HG02885 (cell line): ENCODE measurements around the gene MAD1L1.

Experiments
- ATAC-seq: cut with Tn5 transposase; IDR thresholded peaks from one replicate; pipeline ENCODE4 v1.9.1; 2021; ENCODE audit warnings: mild to moderate bottlenecking; ENCODE audit not compliant: unreplicated experiment, poor library complexity

The MAD1L1 gene

DNA sequence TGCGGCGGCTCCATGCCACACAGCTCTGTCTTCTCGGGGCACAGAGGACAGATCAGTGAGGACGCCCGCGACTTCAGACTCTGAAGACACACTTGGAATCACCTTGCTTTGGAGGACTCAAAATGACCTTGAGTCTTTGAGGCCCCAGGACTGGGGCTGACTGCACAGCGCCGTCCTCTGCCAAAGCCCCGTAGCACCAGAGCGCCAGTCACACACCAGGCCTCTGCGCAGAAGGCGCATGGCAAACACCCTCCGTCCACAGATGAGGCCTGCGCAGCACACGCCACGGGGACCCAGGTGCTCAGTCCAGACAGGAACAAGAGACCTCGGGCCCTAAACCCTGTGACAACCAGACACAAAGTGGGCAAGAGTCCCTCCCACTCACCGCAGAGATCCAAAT is 134.7 kb downstream of the MAD1L1 start:
- ATAC-seq, result no peak

DNA sequence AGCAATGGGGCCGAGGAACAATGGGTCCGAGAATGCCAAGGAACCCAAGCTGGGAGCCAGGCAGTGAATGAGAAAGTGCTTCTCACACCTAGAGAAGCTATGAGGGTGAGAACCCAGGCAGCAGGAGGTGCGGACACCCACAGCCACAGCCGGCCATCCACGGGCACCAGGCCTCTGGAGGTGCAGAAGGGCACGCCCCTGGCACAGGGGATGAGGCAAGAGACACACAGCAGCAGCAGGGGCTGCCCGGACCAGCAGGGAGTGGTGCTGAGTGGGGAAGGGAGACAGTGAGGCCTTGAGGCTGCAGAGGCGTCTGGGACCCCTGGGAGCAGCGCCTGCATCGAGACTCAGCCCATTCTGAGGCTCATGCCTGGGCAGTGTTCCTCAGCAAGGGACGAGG is 135.3 kb downstream of the MAD1L1 start:
- no peak for ATAC-seq

DNA sequence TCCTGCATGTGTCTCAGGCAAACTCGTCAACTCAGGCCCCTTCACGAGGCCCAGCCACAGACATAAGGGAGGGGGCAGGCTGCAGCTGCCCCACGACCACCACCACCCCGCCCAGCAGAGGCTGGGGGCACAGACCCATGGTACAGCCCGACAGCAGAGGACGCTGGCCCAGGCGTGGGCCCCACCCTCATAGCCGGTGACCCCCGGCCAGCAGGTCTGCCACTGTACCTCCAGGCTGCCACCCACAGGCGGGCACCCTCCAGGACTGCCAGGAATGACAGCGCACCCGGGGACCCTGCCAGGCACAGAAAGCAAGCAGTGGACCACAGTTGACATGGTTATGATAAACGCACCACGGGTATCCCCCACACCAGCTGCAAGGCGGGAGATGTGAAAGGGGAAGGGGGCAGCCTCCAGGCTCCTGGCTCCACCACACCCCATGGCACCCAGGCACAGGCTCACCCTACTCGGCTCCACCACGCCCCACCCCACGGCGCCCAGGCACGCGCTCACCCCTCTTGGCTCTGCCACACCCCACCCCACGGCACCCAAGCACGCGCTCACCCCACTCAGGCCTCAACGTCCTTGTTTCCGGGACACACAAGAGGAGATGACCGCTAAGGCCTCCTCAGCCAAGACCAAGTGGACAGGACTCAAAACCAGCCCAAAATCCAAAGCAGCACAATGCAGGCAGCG is 135.9 kb downstream of the MAD1L1 start:
- ATAC-seq, result no peak

DNA sequence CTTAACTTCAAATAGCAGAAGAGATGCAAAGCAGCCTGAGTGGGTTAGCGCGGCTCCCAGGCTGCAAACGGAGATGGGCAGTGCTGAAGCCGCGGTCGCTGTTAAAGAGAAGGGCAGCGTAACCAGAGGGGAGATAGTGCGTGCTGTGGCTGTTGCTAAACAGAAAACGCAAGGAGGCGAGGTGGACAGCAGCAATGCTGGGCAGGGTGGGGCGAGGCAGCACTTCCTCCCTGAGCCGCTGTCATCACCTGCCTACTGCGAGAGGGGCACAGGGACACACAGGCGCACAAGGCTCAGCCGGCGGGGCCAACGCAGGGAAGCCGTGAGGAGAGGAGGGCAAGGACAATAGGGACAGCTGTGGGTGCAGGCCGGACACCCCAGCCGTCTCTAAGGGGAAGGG is 137.3 kb downstream of the MAD1L1 start:
- ATAC-seq, result no peak

DNA sequence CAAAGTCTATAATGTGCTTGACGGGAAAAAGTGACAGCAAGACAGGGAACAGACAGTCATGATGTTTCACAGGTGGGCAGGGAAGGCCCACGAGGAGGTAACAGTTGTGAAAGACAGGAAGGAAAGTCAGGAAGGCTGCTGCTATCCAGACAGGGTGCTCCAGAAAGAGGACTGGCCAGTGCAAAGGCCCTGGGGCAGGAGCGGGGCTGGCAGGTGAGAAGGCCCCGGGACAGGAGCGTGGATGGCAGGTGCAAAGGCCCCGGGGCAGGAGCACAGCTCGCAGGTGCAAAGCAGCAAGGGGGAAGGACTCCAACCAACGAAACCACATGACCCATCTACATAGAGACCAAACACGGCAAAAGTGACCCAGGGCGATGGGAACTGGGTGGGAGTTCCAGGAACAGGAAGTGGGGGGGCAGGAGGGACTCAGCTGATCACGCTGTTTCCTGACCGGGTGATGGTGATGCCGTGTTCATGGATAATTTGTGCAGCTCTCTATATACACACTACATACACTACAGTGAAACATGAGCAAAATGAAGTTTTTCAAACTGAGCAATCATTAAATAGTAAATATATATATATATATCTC is 138.2 kb downstream of the MAD1L1 start:
- ATAC-seq, result no peak

DNA sequence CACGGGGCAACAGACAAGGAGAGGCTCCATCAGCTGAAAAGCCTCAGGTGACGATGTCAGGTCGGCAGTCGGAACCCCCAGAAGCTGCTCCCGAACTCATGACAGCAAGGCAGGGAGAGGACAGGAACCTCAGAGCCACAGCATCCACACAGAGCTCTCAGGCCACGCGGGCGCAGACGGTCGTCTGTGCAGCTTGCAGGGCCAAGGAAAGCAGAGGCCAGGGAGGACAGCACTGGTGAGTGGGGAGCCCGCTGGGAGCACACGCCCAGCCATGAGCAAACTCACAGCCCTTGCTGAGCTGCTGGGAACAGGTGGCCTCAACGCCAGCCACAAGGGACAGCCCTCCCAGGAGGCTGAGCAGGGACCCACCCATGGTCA is 138.9 kb downstream of the MAD1L1 start:
- ATAC-seq, result no peak

DNA sequence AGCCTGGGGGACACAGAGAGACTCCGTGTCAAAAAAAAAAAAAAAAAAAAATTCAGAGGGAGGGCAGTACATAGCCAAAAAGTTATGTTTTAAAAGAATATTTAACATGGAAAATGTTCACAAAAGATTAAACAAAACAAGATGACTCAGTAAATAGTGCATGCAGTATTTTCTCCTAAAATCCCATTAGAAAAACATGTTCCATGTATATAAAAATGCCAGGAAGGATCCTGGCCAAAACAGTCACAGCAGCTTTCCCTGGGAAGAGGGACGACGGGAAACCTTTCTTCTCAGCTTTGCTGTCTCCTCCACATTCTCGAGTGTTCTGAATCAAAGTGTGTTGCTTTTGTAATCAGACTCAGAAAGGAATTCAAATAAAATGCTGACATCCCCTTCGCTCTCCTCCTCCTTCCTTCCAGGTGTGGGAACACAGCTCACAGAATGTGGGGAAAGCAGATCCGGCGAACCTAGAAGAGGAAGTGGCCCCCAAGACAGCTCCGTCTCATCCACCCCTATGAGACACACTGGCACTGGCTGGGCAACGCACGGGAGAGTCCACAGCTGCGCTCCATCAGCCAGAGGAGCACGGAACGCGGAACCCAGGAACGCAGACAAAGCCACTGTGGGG is 139.4 kb downstream of the MAD1L1 start:
- no peak for ATAC-seq

DNA sequence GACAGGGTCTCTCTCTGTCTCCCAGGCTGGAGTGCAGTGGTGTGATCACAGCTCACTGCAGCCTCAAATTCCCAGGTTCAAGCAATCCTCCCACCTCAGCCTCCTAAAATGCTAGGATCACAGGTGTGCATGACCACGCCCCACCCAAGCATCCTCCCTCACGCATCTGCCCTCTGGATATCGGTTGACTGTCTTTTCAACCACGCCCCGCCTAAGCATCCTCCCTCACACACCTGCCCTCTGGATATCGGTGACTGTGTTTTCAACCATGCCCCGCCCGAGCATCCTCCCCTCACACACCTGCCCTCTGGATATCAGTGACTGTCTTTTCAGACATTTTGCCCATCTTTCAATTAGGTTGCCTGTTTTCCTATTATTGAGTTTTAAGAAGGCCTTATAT is 140.5 kb downstream of the MAD1L1 start:
- no peak for ATAC-seq

DNA sequence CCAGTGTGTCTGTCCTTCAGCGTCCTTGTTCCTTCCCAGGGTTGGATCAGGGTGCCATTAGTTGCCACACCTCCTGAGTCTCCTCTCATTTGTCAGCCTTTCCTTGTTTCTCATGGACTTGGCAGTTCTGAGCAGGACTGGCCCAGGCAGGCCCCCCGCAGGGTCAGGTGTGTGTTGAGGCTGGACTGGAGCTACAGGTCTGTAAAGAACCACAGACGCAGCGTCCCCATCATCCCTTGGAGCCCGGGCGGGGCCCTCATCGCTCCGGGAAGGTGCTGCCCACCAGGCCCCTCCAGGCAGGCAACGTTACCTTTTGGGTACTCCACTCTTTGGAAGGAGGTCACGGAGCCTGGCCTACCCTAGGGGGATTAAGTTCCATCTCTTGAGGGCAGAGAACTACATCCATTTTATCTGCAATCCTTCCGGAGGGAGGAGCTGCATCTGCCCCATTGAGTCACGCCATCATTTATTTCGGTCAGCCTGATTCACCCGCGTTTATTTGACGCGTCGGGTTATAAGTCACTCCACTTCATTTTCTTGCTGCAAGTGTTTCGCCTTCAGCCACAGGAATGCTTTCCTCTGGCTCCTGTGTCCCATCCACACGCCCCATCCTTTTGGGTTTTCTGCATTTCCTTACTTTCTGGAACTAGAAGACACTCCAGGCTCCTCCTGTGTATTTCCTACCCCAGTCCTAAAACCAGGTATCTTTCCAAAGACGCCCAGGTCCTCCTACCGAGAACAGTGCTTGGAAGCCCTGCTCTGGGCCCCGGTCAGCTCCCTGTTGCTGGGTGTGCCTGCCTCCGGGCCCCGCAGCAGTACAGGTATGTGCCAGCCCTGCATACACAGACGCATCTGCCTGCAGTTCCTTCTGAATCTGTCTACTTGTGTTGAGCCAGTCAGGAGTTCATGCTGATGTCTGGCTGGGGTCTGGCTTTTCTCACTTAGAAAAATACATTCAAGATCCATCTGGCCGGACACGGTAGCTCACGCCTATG is 141.9 kb downstream of the MAD1L1 start:
- no peak for ATAC-seq

DNA sequence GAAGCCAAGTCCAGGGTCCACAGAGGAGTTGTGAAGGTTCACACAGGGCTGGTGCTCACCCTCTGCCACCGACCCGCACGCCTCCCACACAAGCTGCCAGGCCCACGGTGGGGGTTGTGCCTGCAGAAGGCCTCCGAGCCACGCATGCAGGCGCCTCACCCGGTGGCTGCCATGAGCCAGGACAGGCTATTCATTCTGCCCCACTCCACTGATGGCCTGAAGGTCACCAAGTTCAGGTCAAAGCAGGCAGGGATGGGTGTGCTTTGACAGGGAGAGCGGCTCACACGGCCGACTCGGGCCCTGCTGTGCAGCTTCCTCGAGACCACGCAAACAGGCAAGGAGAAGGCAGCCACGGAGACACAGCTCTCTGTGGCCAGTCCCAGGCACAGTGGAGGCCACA is 143.9 kb downstream of the MAD1L1 start:
- ATAC-seq, result no peak

DNA sequence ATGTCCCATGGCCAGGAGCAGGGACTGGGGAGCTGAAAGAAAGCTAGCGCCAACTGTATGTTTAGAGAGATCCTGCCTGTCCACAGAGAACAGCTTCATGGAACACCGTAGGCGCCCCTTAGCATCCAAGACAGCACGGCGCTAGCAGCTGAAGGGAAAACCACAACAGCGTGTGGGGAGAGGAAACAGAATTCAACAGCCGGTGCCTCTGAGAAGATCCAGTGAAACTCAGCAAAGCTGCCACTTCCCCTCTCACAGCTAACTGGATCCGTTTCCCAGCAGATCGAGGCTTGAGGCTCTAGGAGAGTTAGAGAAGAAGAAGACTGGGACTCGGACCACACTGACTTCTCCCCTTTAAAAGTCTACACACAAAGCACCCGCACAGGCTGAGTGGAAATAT is 145.0 kb downstream of the MAD1L1 start:
- ATAC-seq, result no peak

DNA sequence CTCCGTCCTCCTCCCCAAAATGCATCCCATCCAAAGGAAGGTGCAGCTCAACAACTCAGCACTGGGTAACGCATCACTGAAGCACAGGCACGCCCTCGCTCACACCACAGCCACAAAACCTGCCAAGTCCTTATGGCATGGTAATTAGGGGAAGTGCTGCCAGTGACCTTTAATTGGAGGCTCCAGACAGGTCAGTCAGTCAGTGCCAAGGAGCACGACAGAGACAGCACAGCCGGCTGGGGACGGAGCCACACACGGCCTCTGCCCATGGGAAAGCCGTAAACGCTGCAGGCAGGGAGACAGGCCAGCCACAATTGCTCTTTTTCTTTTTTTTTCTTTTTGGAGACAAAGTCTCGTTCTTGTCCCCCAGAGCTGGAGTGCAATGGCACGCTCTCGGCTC is 146.5 kb downstream of the MAD1L1 start:
- no peak for ATAC-seq

DNA sequence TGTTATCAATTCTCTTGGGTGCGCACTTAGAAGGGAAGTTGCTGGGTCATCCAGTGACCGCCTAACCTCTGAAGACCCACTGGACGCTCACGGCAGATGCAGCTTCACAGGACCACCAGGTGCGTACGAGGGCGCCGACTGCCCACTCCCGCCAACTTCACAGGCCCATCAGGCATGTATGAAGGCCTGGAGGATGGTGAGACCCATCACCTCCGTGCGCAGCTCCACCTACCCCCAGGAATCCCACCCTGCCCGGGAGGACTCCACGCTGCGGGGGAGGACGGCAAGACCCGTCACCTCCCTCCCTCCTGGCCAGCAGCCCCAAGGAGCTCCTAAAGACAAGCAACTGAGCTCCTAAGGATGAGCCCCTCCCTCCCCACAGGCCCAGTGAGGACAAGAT is 146.9 kb downstream of the MAD1L1 start:
- no peak for ATAC-seq

DNA sequence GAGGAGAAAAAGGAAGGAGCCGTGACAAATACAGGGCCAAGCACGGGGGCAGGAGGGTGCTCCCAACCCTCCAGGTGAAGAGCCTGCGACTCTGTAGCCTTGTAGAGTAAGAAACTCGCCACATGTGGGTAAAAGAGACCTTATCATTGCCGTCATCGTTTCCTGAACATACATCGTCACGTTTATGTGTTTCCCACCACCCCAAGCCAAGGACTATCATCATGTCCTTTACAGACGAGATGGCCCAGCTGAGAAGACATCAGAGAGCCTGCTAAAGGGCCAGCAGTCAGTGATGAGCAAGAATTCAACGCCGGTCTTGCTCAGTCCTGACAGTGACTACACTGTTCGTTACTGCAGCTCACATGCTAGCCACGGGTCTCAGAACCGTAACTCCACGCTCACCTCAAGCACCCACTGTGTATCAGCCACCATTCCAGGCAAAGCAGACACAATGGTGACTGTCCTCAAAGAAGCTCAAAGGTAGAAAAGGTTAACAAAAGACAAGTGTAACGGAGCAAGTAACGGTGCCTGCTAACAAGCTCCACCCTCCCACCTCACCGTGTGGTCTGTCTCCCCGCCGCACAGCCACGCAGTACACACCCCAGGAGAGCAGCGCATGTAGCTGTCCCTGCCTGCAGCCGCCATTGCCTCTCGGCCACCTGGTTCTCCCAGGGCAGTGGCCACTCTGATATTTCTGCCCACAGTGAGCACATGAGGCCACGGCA is 147.8 kb downstream of the MAD1L1 start:
- no peak for ATAC-seq

DNA sequence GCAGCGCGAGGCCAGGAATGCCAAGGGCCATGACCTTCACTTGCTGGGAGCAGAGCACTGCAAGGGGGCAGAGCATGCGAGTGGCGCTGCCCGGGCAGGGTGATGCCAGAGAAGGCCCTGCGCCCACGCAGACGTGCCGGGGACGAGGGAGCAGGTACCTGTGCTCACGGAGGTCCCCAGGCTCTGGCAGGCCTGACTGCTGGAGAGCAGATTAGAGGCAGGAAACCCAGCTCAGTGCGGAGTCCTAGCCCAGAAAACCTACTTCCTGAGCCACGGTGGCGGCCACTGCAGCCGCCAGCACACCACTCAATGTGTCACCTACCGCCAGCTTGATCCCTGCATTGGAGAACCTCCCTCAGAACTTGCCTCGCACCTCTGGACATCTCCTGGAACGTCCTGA is 148.4 kb downstream of the MAD1L1 start:
- no peak for ATAC-seq

DNA sequence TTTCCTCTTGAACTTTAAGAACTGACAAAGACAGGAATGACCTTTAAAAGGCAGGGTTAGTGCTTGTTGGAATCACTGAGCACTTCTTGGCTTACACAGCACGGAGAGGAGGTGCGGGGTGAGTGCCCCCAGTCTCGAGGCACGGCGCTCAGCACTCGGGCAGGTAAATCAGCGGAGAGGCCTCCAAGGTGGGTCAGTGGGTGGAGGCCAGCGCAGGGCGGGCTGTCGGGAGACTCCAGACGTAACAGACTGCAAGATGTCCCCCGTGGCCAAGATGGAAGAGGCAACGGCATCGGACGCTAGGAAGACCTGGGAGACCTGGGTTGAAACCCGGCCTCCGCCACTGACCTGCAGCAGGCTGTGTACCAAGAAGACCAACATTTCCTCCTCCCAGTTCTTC is 149.4 kb downstream of the MAD1L1 start:
- no peak for ATAC-seq

DNA sequence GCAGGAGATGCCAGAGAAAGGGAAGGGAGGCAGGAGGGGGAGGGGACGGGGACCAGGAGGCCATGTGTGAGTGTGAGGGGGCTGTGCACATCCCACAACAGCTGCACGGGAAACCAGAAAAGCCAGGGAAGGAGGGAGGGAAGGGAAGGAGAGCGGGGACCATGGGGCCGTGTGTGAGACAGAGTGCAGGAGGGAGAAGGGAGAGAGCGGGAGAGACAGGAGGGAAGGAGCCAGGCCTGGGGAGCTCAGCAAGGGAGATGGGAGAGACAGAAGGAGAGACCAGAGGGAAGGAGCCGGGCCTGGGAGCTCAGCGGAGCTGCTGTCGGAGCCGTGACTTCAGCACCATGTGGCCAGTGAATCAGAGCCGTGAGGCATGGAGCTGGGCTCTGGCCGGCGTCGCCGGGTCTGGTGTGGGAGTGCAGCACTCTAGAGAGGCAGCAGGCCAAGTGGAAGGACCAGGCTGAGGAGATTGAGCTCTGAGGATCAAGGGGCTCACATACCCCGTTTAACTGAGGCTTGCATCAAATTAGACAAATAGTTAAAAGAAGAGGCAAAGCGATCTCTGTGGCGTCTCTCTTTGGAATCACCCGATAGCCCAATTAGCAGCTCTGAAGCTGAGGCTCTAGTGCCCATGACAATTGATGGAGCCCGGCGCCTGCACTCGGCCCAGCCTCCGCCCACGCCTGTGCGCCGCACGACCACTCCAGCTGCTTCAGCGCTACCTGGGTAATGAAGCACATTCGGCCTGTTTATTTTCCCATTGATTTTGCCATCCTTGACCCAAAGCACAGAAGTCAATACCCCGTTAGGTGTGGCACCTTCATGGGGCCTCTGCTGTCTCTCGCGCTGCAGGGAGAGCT is 150.4 kb downstream of the MAD1L1 start:
- no peak for ATAC-seq

DNA sequence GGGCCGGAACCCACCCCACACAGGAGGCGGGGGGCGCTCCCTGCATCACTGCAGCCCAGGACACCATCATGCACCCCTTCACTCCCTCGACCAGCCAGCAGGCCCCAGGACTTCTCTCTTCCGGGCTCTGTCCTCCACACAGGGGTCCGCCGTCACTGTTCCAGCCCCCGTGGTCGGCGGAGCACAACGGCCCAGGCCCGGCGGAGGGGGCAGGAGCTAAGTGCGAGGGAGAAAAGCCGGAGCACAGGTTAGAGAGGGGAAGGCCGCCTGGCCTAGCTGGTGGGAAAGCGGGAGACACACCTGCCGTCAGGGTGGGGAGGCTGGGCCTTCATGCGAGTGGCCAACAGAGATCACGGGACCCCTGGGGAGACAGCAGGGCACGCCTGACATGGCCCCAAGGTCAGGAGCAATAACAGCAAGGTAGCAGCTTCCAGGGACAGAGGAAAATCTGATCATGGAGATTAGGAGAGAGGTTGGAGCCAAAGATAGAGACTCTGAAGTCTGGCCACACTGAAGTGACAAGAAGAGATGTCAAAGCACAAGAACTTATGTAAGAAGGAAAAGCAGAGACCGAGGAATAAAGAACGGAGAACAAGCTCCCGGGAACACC is 151.1 kb downstream of the MAD1L1 start:
- no peak for ATAC-seq

DNA sequence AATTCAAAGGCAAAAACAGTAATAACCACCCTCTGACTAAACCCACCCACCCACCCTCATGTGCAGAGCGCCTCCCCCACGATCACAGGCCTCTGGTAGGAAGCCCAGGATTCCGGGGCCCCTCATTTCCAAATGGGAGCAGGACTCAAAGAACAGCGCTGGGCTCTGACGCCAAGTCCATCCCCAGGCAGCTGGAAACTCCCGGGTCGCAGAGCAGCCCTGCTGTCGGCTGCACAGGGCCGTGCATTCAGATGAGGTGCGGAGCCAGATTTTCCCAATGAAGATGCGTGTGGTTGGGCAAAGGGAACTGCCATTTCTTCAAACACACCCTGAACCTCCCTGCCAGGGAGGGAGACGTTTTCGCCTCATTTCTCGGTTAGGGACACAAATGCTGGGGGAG is 152.3 kb downstream of the MAD1L1 start:
- no peak for ATAC-seq
